Subcutaneous abdominal adipose tissue (tissue), 5 donors: ENCODE measurements around the gene CEL.
"Not testable (repeated sequence)": the region's sequence is repeated elsewhere in the genome, so short reads cannot be mapped to it uniquely, and the experiment has no call there.

Experiments
- H3K27ac ChIP-seq: one replicate; pipeline ENCODE4 v1.7.0; 2013; ENCODE audit warnings: low read depth, mild to moderate bottlenecking, inconsistent platforms, low read length, moderate library complexity
- H3K27me3 ChIP-seq, 5 donors: one replicate each; pipeline ENCODE4 v1.7.0; 2013; ENCODE audit warnings: low read length in 5 of 5, inconsistent platforms in 1 of 5; ENCODE audit not compliant: control insufficient read depth in 5 of 5, insufficient read depth in 4 of 5
- H3K36me3 ChIP-seq, 5 donors: one replicate each; pipeline ENCODE4 v1.7.0; 2013; ENCODE audit warnings: low read length in 5 of 5; ENCODE audit not compliant: control insufficient read depth in 5 of 5, insufficient read depth in 5 of 5
- H3K4me1 ChIP-seq, 5 donors: one replicate each; pipeline ENCODE4 v1.7.0; 2013; ENCODE audit warnings: low read length in 5 of 5, mild to moderate bottlenecking in 3 of 5, moderate library complexity in 1 of 5; ENCODE audit not compliant: control insufficient read depth in 5 of 5, insufficient read depth in 5 of 5
- H3K4me3 ChIP-seq, 5 donors: one replicate each; pipeline ENCODE4 v1.7.0; 2013; ENCODE audit warnings: low read length in 5 of 5, low read depth in 1 of 5
- H3K9ac ChIP-seq, 5 donors: one replicate each; pipeline ENCODE4 v1.7.0; 2013; ENCODE audit warnings: low read length in 5 of 5, mild to moderate bottlenecking in 4 of 5, moderate library complexity in 3 of 5
- H3K9me3 ChIP-seq, 5 donors: one replicate each; pipeline ENCODE4 v1.7.0; 2013; ENCODE audit warnings: low read length in 5 of 5; ENCODE audit not compliant: control insufficient read depth in 5 of 5
- donor health status: healthy.
- donor health status: healthy.
- donor health status: healthy.
- donor health status: healthy.
- donor health status: healthy.

CEL gene

DNA sequence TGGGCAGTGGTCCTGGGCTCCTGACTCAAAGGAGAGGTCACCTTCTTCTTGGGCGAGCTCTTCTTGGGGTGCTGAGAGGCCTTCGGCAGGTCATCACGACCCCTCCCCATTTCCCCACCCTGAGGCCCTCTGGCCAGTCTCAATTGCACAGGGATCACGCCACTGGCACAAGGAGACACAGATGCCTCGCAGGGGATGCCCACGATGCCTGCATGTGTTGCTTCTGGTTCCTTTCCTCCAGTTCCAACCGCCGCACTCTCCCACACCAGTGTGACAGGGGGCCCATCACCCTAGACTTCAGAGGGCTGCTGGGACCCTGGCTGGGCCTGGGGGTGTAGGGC, 1.3 kb downstream of the CEL start:
- no peak overlapping the region for H3K9ac ChIP-seq
- peaks cover 0 to 10% (median 7%) of the 10 kb centered on the region in 5 donors for H3K36me3 ChIP-seq
- no peak overlapping the region for H3K4me3 ChIP-seq
- no peaks in the 10 kb centered on the region for H3K9me3 ChIP-seq
- H3K27me3 ChIP-seq: no peaks in the 10 kb centered on the region
- no peak overlapping the region for H3K27ac ChIP-seq
- peaks cover 0 to 12% (median 6%) of the 10 kb centered on the region in 5 donors for H3K4me1 ChIP-seq

DNA sequence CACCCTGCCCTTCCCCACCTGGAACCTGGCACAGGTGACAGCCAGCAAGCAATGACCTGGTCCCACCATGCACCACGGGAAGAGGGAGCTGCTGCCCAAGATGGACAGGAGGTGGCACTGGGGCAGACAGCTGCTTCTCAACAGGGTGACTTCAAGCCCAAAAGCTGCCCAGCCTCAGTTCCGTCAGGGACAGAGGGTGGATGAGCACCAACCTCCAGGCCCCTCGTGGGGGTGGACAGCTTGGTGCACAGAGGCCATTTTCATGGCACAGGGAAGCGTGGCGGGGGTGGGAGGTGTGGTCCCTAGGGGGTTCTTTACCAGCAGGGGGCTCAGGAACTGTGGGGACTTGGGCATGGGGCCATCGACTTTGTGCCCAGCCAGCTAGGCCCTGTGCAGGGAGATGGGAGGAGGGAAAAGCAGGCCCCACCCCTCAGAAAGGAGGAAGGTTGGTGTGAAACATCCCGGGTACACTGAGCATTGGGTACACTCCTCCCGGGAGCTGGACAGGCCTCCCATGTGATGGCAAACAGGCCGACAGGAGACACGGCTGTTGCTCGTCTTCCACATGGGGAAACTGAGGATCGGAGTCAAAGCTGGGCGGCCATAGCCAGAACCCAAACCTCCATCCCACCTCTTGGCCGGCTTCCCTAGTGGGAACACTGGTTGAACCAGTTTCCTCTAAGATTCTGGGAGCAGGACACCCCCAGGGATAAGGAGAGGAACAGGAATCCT, 1.9 kb downstream of the CEL start:
- peaks cover 0 to 12% (median 6%) of the 10 kb centered on the region in 5 donors for H3K4me1 ChIP-seq

DNA sequence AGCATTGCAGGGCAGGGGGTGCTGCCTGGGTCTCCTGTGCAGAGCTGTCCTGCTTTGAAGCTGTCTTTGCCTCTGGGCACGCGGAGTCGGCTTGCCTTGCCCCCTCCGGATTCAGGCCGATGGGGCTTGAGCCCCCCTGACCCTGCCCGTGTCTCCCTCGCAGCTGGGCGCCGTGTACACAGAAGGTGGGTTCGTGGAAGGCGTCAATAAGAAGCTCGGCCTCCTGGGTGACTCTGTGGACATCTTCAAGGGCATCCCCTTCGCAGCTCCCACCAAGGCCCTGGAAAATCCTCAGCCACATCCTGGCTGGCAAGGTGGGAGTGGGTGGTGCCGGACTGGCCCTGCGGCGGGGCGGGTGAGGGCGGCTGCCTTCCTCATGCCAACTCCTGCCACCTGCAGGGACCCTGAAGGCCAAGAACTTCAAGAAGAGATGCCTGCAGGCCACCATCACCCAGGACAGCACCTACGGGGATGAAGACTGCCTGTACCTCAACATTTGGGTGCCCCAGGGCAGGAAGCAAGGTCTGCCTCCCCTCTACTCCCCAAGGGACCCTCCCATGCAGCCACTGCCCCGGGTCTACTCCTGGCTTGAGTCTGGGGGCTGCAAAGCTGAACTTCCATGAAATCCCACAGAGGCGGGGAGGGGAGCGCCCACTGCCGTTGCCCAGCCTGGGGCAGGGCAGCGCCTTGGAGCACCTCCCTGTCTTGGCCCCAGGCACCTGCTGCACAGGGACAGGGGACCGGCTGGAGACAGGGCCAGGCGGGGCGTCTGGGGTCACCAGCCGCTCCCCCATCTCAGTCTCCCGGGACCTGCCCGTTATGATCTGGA, 2.7 kb downstream of the CEL start:
- peaks cover 0 to 4% (median 2%) of the 10 kb centered on the region in 5 donors for H3K36me3 ChIP-seq
- no peak overlapping the region for H3K27ac ChIP-seq
- H3K9ac ChIP-seq: no peak overlapping the region
- H3K4me1 ChIP-seq: peaks cover 0 to 12% (median 6%) of the 10 kb centered on the region in 5 donors
- no peak overlapping the region for H3K4me3 ChIP-seq
- no peaks in the 10 kb centered on the region for H3K27me3 ChIP-seq
- H3K9me3 ChIP-seq: no peaks in the 10 kb centered on the region

More for the DNA sequence above, 1.9 kb downstream of the CEL start:
- no peak overlapping the region for H3K4me3 ChIP-seq
- no peaks in the 10 kb centered on the region for H3K27me3 ChIP-seq
- H3K27ac ChIP-seq: no peak overlapping the region
- H3K9me3 ChIP-seq: no peaks in the 10 kb centered on the region
- no peak overlapping the region for H3K9ac ChIP-seq
- H3K36me3 ChIP-seq: peaks cover 0 to 5% (median 4%) of the 10 kb centered on the region in 5 donors

DNA sequence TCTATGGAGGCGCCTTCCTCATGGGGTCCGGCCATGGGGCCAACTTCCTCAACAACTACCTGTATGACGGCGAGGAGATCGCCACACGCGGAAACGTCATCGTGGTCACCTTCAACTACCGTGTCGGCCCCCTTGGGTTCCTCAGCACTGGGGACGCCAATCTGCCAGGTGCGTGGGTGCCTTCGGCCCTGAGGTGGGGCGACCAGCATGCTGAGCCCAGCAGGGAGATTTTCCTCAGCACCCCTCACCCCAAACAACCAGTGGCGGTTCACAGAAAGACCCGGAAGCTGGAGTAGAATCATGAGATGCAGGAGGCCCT, 3.2 kb downstream of the CEL start:
- H3K27ac ChIP-seq: no peak overlapping the region
- no peak overlapping the region for H3K4me3 ChIP-seq
- no peaks in the 10 kb centered on the region for H3K27me3 ChIP-seq
- no peak overlapping the region for H3K9ac ChIP-seq
- H3K4me1 ChIP-seq: peaks cover 0 to 7% (median 5%) of the 10 kb centered on the region in 5 donors
- peaks cover 0 to 4% (median 2%) of the 10 kb centered on the region in 5 donors for H3K36me3 ChIP-seq
- H3K9me3 ChIP-seq: no peaks in the 10 kb centered on the region

DNA sequence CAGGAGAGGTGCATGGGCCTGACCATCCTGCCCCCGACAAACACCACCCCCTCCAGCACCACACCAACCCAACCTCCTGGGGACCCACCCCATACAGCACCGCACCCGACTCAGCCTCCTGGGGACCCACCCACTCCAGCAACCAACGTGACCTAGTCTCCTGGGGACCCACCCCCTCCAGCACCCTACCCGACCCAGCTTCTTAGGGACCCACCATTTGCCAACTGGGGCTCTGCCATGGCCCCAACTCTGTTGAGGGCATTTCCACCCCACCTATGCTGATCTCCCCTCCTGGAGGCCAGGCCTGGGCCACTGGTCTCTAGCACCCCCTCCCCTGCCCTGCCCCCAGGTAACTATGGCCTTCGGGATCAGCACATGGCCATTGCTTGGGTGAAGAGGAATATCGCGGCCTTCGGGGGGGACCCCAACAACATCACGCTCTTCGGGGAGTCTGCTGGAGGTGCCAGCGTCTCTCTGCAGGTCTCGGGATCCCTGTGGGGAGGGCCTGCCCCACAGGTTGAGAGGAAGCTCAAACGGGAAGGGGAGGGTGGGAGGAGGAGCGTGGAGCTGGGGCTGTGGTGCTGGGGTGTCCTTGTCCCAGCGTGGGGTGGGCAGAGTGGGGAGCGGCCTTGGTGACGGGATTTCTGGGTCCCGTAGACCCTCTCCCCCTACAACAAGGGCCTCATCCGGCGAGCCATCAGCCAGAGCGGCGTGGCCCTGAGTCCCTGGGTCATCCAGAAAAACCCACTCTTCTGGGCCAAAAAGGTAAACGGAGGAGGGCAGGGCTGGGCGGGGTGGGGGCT, 4.6 kb downstream of the CEL start:
- Histone ChIP-seq H3K27me3 (no peaks in the 10 kb centered on the region), H3K9me3 (no peaks in the 10 kb centered on the region), H3K4me1 (peaks cover 0 to 1% (median 1%) of the 10 kb centered on the region in 5 donors), H3K4me3 (no peak overlapping the region), H3K36me3 (peaks cover 0 to 4% (median 2%) of the 10 kb centered on the region in 5 donors), H3K27ac (no peak overlapping the region), H3K9ac (no peak overlapping the region)

DNA sequence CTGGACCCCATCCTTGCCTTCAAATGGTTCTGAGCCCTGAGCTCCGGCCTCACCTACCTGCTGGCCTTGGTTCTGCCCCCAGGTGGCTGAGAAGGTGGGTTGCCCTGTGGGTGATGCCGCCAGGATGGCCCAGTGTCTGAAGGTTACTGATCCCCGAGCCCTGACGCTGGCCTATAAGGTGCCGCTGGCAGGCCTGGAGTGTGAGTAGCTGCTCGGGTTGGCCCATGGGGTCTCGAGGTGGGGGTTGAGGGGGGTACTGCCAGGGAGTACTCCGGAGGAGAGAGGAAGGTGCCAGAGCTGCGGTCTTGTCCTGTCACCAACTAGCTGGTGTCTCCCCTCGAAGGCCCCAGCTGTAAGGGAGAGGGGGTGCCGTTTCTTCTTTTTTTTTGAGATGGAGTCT, 5.2 kb downstream of the CEL start:
- Histone ChIP-seq H3K4me3 (no peak overlapping the region), H3K9ac (no peak overlapping the region), H3K36me3 (peaks cover 0 to 4% (median 2%) of the 10 kb centered on the region in 5 donors), H3K27ac (no peak overlapping the region), H3K9me3 (no peaks in the 10 kb centered on the region), H3K4me1 (no peaks in the 10 kb centered on the region), H3K27me3 (no peaks in the 10 kb centered on the region)

DNA sequence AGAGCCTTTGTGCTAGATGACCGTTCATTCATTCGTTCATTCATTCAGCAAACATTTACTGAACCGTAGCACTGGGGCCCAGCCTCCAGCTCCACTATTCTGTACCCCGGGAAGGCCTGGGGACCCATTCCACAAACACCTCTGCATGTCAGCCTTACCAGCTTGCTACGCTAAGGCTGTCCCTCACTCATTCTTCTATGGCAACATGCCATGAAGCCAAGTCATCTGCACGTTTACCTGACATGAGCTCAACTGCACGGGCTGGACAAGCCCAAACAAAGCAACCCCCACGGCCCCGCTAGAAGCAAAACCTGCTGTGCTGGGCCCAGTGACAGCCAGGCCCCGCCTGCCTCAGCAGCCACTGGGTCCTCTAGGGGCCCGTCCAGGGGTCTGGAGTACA, 6.0 kb downstream of the CEL start:
- Histone ChIP-seq H3K4me1 (no peaks in the 10 kb centered on the region), H3K9me3 (no peaks in the 10 kb centered on the region), H3K27me3 (no peaks in the 10 kb centered on the region), H3K27ac (no peak overlapping the region), H3K9ac (no peak overlapping the region), H3K36me3 (peaks cover 0 to 4% (median 2%) of the 10 kb centered on the region in 5 donors), H3K4me3 (no peak overlapping the region)

DNA sequence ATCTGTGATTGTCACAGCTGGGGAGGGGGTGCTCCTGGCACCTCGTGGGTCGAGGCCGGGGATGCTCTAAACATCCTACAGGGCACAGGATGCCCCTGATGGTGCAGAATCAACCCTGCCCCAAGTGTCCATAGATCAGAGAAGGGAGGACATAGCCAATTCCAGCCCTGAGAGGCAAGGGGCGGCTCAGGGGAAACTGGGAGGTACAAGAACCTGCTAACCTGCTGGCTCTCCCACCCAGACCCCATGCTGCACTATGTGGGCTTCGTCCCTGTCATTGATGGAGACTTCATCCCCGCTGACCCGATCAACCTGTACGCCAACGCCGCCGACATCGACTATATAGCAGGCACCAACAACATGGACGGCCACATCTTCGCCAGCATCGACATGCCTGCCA, 6.7 kb downstream of the CEL start:
- H3K9me3 ChIP-seq, H3K27ac ChIP-seq, H3K4me3 ChIP-seq, H3K4me1 ChIP-seq, H3K27me3 ChIP-seq, H3K36me3 ChIP-seq, H3K9ac ChIP-seq: not testable (repeated sequence)

DNA sequence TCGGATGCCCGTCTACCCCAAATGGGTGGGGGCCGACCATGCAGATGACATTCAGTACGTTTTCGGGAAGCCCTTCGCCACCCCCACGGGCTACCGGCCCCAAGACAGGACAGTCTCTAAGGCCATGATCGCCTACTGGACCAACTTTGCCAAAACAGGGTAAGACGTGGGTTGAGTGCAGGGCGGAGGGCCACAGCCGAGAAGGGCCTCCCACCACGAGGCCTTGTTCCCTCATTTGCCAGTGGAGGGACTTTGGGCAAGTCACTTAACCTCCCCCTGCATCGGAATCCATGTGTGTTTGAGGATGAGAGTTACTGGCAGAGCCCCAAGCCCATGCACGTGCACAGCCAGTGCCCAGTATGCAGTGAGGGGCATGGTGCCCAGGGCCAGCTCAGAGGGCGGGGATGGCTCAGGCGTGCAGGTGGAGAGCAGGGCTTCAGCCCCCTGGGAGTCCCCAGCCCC, 8.8 kb downstream of the CEL start:
- H3K27me3 ChIP-seq, H3K4me3 ChIP-seq, H3K9me3 ChIP-seq, H3K27ac ChIP-seq, H3K36me3 ChIP-seq, H3K9ac ChIP-seq, H3K4me1 ChIP-seq: not testable (repeated sequence)

DNA sequence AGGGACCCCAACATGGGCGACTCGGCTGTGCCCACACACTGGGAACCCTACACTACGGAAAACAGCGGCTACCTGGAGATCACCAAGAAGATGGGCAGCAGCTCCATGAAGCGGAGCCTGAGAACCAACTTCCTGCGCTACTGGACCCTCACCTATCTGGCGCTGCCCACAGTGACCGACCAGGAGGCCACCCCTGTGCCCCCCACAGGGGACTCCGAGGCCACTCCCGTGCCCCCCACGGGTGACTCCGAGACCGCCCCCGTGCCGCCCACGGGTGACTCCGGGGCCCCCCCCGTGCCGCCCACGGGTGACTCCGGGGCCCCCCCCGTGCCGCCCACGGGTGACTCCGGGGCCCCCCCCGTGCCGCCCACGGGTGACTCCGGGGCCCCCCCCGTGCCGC, 9.2 kb downstream of the CEL start:
- not testable (repeated sequence) for H3K36me3 ChIP-seq, H3K4me3 ChIP-seq, H3K27me3 ChIP-seq, H3K9me3 ChIP-seq, H3K27ac ChIP-seq, H3K9ac ChIP-seq, H3K4me1 ChIP-seq
